ACHN (cell line): ENCODE results near the gene FILIP1L.

Experiments
- DNase-seq: peaks from one replicate; pipeline ENCODE4 v3.0.0-alpha.2; 2015
- in situ Hi-C: cut with HindIII; loops from 2 replicates; pipeline ENCODE4 v1.10.0; 2017; ENCODE audit warnings: low sequenced_read_pairs, low pct_ligation_motif_present, low pct_unique_long_range_greater_than_20kb

The FILIP1L gene

DNA sequence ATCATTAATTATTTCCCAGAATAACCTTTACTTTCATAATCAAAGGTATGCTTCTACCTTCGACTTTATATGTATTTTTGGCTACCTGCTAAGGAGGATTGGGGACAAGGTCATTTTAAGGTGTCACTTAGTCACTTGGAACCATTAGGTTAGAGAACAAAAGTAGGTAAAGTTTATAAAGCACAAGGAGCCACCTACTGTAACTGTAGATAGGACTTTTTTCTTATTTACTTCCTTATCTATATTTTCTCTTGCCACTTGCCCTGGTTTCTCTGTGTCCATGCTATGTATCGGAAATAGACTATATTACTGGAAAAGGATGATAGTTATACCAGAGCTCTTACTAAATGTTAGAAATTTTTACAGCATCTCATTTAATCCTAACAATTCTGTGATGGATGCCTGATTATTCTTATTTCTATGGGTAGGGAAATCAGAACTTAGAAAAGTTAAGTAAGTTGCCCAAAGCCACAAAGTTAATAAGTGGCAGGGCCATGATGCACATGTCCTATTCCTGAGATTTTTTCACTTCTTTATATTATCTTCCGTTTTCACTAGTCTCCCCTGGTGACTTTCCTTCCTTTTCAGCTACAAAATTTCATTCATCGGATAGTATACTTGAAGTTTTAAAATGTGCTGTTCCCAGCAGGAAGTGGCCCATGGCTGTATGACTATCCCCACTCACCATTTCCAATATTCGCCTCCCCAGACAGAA lies 164.2 kb downstream of the FILIP1L start:
- in situ Hi-C loops, result no loop called here
- peak; percentile 60 for DNase-seq

DNA sequence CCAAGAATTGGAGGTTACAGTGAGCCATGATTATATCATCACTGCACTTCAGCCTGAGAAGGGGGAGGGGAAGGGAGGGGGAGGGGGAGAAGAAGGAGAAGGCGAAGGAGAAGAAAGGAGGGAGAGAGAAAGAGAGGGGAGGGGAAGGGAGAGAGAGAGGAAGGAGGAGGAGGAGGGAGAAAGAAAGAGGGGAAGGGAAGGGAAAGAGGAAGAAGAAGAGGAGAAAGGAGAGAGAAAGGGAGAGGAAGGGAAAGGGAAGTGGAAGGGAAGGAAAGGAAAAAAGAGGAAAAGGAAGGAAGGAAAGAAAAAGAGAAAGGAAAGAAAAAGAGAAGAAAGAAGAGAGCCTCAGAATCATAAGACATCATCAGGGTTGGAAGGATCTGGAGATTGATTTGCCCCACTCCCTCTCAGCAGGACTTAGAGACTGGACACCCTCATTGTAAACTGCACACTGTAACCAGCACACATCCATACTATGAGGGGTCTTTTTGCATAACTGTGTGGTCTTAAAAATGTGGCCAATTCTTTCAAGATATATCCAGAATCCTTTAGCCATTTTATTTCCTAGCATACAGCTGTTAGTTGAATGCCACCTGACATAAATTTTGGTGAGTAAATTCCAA lies 165.7 kb downstream of the FILIP1L start:
- DNase-seq, result no peak

DNA sequence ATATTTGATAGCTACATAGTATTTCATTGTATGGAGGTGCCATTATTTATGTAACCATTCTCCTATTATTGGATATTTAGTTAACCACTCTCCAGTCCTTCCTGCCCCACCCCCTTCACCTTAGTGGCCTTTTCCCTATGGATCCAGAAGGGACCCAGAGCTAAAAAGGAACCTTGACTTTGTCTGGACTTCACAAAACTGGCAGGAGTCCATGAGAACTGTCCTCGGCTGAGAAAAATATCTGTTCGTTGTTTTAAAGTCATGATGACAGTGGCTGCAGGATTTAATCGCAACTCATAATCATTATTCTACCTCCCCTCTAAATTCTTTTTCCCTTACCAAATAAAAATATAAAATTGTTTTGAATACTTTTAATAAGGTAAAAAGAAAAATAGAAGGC lies 166.9 kb downstream of the FILIP1L start:
- no peak for DNase-seq
- in situ Hi-C loops, result no loop called here

More for the DNA sequence above, 165.7 kb downstream of the FILIP1L start:
- in situ Hi-C loops, result no loop called here

DNA sequence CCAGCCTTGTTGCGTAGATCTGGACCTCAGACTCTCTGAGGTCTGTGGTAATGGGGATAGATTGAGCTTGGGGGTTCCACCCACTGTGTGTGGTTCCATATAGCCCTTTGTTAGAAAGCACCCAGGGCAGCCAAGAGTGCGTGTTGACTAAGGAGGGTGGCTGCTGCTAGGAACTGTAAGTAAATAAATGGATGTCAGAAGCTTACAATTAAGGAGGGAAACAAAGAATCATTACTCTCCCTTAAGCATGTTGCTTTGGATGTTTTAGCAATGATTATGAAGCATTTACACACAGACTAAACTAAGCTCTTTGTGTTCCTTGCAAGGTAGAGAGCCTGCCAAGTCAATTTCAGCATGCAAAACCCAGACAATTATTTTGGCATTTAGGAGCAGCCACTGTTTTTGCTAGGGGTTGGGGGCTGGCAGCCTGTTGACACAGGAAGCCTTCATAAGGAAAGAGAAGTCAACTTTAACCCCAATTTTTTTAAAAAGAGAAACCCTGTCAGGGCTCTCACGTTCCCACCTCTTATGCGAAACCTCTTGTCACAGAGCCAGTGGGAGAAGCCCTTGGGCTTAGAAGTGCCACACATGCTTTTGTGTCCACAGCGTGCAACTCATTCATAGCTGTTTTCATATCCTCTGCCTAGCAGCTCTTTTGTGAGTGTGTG lies 168.8 kb downstream of the FILIP1L start:
- in situ Hi-C loops, result no loop called here
- no peak for DNase-seq

DNA sequence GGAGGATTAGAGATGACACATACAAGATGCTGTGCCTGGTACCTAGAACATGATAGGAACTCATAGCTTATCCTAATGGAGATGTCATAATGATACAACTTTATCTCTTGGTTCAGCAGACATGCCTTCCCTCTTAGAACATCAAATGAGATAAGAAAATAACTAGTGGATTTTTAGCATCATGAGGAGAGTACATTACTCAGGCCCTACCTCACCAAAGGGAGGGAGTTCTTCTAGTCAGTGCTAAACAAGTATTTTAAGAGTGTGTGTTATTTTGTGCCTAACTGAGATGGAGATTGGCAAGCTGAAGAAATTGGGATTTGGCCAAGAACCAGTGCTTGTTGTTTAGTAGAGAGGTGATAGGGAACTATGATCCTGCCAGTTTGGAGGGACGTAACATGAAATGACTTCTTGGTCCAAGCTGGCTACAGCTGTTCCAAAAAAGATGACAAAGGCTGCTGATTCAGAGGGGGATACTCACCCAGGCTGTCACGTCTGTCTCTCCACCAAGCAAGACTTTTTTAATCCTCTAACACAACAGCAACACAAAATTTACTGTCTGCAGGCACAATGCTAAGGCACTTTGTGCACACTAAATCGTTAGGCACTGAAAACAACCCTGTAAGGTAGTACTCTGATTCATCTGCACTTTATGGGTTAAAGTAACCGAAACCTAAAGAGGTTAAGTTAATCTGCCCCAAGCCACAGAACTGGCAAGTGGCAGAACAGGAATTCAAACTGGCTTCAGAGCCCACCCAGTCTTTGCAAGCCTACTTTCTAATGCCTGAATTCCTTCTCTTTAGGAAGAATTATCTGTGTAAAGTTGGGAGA lies 170.2 kb downstream of the FILIP1L start:
- in situ Hi-C loops, result no loop called here
- no peak for DNase-seq

DNA sequence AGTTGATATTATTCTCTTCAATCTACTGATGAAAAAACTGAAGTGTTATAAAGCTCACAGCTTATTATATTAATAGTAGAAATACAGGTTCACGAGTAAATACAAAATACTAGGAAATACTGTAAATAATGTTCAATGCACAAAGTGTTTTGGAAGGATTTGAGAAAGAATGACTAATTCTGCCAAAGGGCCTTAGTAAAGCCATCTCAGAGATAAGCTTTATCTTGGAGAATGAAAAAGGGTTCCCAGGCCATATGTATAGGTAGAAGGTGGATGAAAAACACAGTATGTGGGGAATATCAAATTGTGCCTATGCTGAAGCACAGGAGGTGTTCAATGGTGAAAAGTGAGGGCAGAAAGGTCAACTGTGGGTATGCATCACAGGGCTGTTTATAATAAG lies 173.1 kb downstream of the FILIP1L start:
- in situ Hi-C loops, result no loop called here
- no peak for DNase-seq

DNA sequence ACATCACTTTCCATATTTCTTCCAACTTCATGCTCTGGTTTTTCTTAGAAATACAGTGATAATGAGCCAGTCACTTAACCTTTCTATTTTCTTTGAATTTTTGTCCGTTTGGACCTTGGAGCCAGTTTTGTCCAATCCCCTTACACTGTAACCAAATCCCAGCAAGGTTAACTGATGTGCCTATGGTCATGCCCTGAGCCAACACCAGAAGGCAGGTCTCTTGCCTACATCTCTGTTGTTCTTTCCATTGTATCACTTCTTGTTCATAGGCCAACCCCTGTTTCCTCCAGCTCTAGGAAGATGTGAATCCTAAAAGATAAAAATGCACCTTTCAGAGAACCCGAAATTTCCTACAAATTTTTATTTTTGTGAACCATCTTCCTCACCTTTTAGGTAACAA lies 174.0 kb downstream of the FILIP1L start:
- in situ Hi-C loops, result no loop called here
- no peak for DNase-seq

DNA sequence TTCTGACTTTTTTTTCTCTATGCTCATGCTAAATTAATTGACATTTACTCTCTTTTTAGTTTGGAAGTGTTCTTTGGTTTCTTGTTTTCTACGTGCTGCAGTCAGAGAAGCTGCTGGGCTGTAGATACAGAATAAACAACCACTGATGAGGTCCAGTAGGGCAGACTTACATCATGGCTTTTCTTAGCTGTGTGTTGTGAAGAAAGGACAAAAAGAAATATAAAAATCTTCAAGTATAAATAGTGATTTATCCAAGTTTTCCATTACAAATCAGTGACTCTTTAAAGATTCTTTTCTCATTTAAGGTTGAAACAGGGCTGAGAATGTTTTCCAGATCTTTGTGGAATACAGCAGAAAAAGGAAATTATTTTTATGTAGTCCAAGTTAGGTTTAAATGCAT lies 174.4 kb downstream of the FILIP1L start:
- in situ Hi-C loops, result no loop called here
- no peak for DNase-seq

DNA sequence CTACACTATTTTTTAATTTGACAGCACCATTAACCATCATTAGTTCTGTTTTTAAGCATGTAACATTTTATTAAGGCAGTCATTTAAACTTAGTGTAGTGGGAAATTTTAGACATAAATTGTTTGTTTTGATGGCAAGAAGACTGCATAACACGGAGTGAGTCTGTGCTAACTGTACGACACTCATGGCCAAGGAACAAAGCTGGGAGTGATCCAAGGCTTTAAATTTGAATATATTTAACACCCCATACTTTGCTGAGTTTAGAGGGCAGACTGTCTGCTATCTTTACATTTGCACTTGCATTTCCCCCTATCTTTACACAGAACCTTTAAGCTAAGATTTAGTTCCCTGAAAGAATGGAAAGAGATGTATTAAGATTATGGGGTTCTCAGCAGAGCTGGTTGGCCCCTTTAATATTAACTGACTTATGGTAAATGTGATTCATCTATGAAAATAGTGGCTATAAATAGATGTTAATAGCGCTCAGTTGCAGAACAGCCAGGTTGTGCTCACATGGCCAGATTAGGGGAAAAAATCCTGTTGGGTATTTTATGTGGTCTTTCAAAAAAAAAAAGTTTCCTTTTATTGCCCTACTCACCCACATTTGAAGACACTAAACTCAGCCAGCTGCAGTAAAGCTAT lies 175.9 kb downstream of the FILIP1L start:
- no peak for DNase-seq
- in situ Hi-C loops, result no loop called here

DNA sequence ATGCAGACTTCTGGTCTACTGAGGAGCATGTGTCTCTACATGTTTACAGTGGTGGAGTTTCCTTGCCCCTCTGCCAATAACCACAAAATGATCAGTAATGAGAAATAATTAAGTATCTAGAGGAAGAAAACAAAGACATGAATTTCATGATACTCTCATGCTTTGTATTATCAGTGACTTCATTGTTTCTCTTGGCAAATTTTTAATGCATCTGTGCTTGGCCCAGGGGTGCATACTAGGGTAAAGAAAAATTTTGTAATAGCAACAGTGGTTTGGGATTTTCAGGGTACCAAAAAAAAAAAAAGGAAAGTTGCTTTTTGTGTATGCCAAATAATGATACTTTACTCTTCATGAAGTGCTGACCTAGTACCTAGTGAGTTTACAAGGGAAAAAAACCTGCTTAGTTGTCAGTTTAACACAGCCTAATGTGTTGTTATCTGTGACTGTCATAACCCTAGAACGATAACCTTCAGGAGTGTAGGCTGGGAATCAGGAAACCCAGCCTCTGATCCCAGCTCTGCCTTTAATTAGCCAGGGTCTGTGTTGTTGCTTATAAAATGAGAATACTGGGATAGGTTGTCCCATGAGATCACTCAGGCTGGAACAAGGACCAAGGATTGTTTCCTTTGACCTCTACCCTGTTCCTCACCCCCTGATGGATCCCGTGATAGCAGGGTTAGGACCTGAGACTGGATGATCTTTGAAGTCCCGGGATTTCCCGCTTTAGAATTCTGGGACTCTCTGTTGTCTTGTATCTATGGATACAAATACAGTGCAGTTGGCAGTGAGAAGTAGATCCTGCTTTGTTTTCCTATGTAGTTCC lies 179.1 kb downstream of the FILIP1L start:
- in situ Hi-C loops, result no loop called here
- no peak for DNase-seq

DNA sequence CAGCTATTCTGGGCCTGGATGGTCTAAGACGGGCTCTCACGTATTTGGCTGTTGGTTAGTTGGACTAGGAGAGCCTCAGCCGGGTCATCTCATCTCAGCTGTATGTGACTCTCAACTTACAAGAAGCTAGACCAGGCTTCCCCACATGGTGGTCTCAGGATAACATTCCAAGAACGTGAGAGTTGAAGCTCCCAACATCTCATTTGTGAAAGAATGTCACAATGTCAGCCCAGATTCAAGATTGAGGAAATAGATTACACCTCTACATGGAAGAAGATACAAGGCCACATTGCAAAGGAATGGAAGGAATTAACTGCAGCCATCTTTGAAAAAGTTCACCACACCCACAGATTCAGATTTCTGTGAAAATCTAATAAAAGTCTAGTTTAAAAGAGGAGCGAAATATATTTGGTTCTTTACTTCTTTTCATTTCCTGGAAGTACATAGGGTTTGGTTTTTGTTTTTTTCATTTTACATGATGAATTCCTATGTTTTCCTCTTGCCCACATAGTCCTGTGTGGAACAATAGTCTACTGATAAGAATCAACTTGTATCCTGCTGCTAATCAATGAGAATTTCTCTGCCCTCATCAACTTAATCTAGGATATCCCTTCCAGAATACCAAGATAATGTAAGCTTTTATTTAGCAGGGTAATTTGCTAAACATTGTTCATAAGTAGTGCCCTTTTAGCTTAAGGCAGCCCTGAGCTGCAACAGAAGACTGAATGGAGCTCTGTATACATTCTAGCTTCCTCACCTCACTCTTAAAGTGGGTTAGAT lies 180.1 kb downstream of the FILIP1L start:
- in situ Hi-C loops, result no loop called here

DNA sequence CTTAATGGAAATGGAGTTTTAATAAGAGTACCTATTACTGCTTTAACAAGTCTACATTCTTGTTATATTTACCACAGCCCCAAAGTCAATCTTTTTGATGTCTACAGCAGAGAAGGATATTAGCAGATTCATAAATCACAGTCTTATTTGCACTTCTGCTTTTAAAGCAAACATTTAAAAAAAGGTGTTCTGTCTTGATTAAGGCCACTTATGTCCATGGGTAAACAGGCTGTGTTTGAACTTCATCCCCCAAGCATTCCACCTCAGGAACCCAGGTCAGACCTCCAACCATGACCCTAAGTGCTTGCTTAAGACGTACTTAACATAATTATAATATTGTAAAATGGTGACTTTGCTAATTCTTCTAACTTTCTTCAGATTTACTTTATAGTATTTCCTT lies 183.2 kb downstream of the FILIP1L start:
- DNase-seq, result no peak

More for the DNA sequence above, 180.1 kb downstream of the FILIP1L start:
- no peak for DNase-seq

DNA sequence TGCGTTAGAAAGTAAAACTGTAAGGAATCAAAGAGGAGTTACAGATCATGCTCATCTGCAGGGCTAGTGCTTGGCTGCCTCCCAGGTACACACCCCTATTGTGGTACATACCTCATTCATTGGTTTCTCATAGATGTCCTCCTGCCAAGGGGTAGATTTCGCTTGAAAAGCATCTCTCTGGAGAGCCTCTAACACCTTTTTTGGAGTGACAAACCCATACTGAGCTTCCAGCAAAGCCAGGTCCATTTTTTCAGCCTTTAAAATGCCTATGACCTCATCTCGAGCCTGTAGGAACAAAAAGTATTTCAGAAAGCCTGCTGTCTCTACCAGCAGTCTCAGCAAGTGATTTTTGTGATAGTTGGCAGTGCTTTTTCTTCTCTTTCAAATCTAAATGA lies 184.6 kb downstream of the FILIP1L start:
- in situ Hi-C loops, result no loop called here
- DNase-seq, result no peak

More for the DNA sequence above, 183.2 kb downstream of the FILIP1L start:
- in situ Hi-C loops, result no loop called here

DNA sequence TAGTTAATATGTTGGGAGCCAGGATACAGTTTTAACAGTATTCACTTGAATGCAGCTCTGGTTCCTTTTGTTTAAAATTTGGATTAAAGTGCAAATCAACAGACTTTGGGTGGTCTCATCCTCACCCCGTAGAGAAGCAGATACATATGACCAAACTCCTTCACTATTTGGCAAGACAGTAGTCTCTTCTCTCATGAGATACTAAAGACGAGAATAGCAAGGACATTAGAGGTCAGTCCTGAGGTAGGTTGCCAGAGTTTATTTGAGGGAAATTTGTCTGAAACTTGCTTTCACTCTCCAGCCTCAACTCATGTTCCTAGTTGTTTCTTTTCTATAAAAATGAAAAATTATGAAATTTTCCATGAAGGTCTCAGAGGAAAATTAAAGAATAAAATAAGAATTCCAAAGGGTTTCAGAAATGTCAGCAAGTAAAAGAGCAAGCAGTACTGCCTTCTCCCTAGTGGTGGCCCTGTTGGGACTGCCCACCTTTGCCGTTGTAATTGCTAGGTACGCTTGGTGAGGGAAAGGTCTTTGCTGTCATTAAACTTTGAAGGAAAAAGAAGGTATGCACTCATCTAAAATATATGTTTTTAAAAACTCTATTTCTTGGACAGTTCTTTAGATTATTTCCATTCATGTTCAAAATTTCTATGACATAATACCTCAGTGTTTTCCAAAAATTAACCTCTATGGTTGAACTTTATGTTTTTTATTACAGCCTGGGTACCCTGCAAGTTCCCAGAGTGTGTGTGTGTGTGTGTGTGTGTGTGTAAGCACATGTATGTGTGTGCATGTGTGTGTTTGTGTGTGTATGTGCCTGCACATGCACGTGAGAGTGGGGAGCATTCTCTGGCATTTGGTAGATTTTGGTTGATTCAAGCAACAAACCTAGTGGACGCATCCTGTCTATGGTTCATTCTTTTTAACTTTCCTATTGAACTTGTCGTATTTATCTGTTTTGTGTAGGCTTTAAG lies 185.2 kb downstream of the FILIP1L start:
- DNase-seq, result no peak
- in situ Hi-C loops, result no loop called here

DNA sequence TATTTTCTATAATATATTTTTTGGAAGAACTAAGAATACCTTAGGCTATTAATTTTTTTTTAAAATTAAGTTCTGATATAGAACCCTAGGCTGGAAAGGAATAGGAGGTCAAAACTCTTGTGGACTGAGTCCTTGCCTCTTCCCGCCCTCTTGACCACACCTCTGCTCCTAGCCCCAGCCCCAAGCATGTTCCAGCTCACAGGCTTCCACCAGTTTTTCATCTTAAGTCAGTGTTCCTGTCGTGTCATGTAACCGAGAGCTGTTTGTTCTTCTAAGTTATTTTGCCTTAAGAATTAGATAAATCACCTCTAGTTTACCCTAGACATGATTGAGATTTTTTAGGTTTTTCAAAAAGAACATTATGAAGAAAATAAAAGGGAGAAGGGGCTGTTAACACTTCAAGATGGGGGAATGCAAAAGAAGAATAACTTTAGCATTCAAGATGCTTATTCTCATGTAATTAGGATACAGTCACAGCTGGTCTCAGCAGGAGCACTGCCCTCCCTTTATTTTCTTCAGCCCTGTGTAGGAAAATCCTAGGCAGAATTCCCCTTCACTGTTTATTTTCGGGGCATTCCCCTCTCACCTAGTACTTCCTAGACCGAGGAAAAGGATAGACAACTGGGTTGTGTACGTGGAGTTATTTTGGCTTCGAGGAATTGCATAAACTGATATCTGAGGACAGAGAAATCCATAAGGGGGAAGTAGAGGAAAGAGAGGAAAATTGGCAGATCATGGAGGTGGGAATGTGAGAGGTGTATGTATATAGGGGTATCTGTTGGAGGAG lies 186.4 kb downstream of the FILIP1L start:
- DNase-seq, result no peak
- in situ Hi-C loops, result no loop called here
